NCI-H2196 treated with DMSO at 0.1 percent for 48 hours (cell line): ENCODE data around the gene PPIE.

Source experiments
- DNase-seq: peaks from one replicate; lab custom pipeline; 2025; ENCODE audit not compliant: unreplicated experiment; lab: John Stamatoyannopoulos, UW

PPIE gene

DNA sequence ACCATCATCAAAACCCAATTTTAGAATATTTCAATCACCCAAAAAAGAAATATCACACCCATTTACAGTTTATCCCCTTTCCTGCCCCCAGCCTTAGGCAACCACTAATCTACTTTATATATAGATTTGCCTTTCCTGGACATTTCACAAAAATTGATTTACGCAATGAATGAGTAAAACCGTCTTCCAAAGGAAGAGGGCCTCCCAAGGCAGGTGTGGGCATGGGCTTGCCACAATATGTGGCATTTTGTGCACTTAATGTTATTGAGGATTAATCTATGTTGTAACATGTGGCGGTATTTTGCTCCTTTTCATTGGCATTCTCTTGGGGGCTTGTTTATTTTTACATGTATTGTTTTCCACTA lies 61.8 kb downstream of the PPIE start:
- no peak for DNase-seq

DNA sequence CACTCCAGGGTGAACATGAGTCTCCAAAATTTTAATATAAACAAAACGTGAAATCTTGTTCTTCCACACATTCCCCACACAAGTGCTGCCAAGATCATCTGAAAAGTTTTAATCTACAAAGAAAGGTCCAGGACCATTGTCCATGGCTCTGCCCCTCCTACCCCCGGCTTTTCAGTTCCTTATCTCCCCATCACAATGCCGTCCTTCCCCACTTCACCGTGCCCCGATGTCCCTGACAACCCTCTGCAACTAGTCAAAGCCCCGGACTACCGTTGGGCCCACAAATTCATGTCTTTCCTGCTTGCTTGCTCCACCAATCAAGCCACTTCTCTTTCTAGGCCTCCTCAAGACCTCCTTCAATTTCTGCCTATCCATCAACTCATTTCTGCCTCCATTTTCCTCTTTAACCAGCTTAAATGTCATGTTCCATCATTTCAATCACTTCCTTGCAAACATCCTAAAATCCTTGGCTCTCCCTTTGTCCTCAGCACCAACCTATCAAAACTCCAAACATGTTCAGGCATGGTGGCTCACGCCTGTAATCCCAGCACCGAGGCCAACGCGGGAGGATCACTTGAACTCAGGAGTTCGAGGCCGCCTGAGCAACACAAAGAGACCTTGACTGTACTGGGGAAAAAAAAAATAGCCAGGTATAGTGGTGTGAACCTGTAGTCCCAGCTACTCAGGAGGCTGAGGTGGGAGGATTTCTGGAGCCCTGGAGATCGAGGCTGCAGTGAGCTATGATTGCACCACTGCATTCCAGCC lies 64.0 kb downstream of the PPIE start:
- no peak for DNase-seq

DNA sequence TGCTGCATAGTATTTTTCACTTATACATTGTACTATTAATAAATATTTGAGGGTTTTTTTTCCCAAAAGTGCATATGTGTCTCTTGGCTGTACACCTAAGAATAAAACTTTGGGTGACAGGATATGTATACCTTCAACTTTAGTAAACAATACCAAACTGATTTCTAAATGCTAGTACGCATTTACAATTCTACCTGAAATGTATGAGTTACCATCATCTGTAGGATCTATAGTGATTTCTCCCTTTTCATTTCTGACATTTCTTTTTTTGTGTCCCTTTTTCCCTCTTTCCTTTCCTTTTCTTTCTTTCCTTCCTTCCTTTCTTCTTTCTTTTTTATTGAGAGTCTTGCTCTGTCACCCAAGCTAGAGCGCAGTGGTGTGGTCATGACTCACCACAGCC lies 66.7 kb downstream of the PPIE start:
- DNase-seq: no peak

DNA sequence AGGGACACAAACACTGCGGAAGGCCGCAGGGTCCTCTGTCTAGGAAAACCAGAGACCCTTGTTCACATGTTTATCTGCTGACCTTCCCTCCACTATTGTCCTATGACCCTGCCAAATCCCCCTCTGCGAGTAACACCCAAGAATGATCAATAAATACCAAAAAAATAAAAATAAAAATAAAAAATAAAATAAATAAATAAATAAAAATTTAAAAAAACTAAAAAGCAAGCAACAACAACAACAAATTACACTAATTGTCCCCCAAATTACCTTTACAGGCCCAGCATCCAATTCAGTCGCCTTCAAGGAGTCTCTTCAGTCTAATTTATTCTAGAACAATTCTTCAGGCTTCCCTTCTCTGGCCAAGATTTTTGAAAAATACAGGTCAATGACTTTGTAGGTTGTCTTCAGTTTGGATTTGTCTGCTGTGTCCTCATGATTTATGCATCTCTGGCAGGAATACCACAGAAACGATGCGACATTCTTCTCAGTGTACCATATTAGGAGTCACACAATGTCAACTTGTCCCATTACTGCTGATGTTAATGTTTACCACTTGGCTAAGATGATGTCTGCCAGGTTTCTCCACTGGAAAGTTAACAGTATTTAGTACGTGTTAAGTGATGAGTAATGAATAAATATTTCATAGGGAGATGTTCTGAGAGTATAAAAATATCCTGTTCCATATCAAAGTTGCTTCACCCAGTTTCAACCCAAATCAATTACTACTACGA lies 70.3 kb downstream of the PPIE start:
- DNase-seq: no peak

DNA sequence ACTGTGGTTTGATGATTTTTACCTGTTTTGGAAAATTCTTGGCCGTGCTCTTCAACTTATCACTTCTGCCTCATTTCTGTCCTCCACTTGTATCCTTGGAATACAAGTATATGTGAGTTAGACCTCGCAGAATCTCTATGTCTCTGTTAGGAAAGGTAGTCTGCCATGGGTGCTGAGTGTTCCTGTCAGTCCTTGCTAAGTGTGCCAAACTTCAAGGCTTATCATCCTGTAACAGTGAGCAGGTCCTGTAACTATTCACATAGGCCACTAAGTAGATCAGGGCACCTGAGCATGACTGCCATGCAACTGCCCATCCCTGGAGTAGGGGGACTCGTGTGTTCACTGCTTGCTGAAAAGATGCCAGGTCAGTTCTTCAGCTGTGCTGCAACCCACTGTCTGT lies 74.2 kb downstream of the PPIE start:
- DNase-seq: no peak
